ENCODE data around the gene CLDN20. TPM values are rescaled to one million over a fixed set of nuclear protein-coding genes. Genes with fewer than 3 reads are reported as not detected.

CLDN20 gene
- total RNA-seq, 3 donors from 2014 or later (not counting 1 experiment from before 2014, with no cell fraction given), result not detected

DNA sequence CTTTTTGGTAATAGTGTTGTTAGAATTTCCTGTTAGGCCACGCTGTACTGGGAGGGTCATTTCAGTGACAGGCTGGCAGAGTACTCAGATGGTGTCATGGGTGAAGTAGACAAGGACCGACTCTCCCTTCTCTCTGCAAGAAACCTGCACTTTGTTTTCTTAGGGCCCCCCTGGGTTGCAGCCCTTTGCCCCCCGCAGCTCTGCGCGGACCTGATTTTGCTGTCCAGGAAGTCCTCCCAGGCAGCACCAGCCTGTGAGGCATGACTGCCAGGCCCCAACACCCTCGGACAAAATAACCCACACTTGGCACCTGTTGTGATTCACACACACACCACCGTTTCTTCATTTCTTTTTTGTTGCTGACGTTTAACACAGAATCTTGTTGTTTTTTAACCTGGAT lies 21.8 kb upstream of the CLDN20 start:
- no peak for ATAC-seq
- intact Hi-C loops (cut with micrococcal nuclease), result no loop called here
- WGBS (ENCODE audit: insufficient coverage), result 92% methylated on average over 8 of the region's 8 CpGs

DNA sequence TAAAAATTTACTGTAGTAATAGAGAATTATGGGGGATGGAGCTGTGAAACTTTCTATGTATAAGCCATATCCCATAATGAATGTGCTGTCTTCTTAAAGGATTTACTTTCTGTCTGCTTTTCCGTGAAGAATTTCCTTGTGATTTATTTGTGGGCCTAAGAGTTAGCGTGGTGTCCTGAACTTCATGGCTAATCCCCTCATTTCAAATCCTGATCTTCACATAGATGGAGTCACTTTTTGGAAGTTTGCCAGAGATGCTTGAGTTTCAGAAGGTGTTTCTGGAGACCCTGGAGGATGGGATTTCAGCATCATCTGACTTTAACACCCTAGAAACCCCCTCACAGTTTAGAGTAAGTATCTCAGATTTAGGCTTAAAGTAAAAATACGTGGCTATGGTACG lies 19.4 kb upstream of the CLDN20 start:
- no peaks in the 10 kb centered on the region for H3K36me3 ChIP-seq (ENCODE audit: control insufficient read depth, insufficient read depth, low read length)
- no peaks in the 10 kb centered on the region for H3K9me3 ChIP-seq (ENCODE audit: control insufficient read depth, insufficient read depth, low read length)
- no peak overlapping the region for H3K27ac ChIP-seq (ENCODE audit: low read length)
- Mint-ChIP-seq H3K27ac (no peak overlapping the region), H3K4me3 (no peak overlapping the region), H3K4me1 (no peaks in the 10 kb centered on the region), H3K36me3 (no peaks in the 10 kb centered on the region), H3K27me3 (ENCODE audit: low read depth in 2 of 2) (peaks cover 7 to 11% of the 10 kb centered on the region in 2 donors), H3K9me3 (no peaks in the 10 kb centered on the region)
- WGBS (ENCODE audit: insufficient coverage), result 100% methylated on average over 3 of the region's 4 CpGs
- intact Hi-C loops (cut with micrococcal nuclease), result no loop called here
- no peaks in the 10 kb centered on the region for H3K4me1 ChIP-seq (ENCODE audit: control insufficient read depth, insufficient read depth, low read length)
- DNase-seq (no peak), ATAC-seq (no peak)
- no peak for TF ChIP-seq CTCF (IDR thresholded peaks at IDR 0.05)
- no peak overlapping the region for H3K4me3 ChIP-seq (ENCODE audit: low read length)
- H3K27me3 ChIP-seq (ENCODE audit: control insufficient read depth, insufficient read depth, low read length), result no peaks in the 10 kb centered on the region

More for the DNA sequence above, 21.8 kb upstream of the CLDN20 start:
- Mint-ChIP-seq H3K27me3 (ENCODE audit: low read depth in 2 of 2) (peaks cover 11 to 13% of the 10 kb centered on the region in 2 donors), H3K9me3 (no peaks in the 10 kb centered on the region), H3K36me3 (no peaks in the 10 kb centered on the region), H3K27ac (no peak overlapping the region), H3K4me1 (no peaks in the 10 kb centered on the region), H3K4me3 (no peak overlapping the region)
- H3K4me1 ChIP-seq (ENCODE audit: control insufficient read depth, insufficient read depth, low read length), result no peaks in the 10 kb centered on the region
- no peak for DNase-seq
- no peaks in the 10 kb centered on the region for H3K9me3 ChIP-seq (ENCODE audit: control insufficient read depth, insufficient read depth, low read length)
- no peak overlapping the region for H3K27ac ChIP-seq (ENCODE audit: low read length)
- no peak overlapping the region for H3K4me3 ChIP-seq (ENCODE audit: low read length)
- H3K36me3 ChIP-seq (ENCODE audit: control insufficient read depth, insufficient read depth, low read length), result no peaks in the 10 kb centered on the region
- no peaks in the 10 kb centered on the region for H3K27me3 ChIP-seq (ENCODE audit: control insufficient read depth, insufficient read depth, low read length)
- TF ChIP-seq CTCF (IDR thresholded peaks at IDR 0.05), result no peak

GRCh38 chr6:155245193-155245592 lies 18.6 kb upstream of the CLDN20 start:
- H3K4me3 ChIP-seq (ENCODE audit: low read length), result no peak overlapping the region
- H3K27ac ChIP-seq (ENCODE audit: low read length), result no peak overlapping the region
- no peak for ATAC-seq
- no peaks in the 10 kb centered on the region for H3K27me3 ChIP-seq (ENCODE audit: control insufficient read depth, insufficient read depth, low read length)
- TF ChIP-seq CTCF (IDR thresholded peaks at IDR 0.05), result no peak
- intact Hi-C loops (cut with micrococcal nuclease), result loop anchor here (5.0 kb wide), 1 partner anchor 318 kb away; no protein-coding TSS in a partner anchor
- no peaks in the 10 kb centered on the region for H3K4me1 ChIP-seq (ENCODE audit: control insufficient read depth, insufficient read depth, low read length)
- no peak overlapping the region for H3K27ac Mint-ChIP-seq
- no peaks in the 10 kb centered on the region for H3K4me1 Mint-ChIP-seq
- no peaks in the 10 kb centered on the region for H3K9me3 Mint-ChIP-seq
- no peaks in the 10 kb centered on the region for H3K9me3 ChIP-seq (ENCODE audit: control insufficient read depth, insufficient read depth, low read length)
- no peaks in the 10 kb centered on the region for H3K36me3 Mint-ChIP-seq
- 97% methylated on average over 7 of the region's 7 CpGs for WGBS (ENCODE audit: insufficient coverage)
- H3K27me3 Mint-ChIP-seq (ENCODE audit: low read depth in 2 of 2), result peaks cover 5% of the 10 kb centered on the region in 2 donors
- H3K36me3 ChIP-seq (ENCODE audit: control insufficient read depth, insufficient read depth, low read length), result no peaks in the 10 kb centered on the region
- H3K4me3 Mint-ChIP-seq, result no peak overlapping the region
- DNase-seq, result no peak

- no peak overlapping the region for H3K4me3 Mint-ChIP-seq
- H3K36me3 ChIP-seq (ENCODE audit: control insufficient read depth, insufficient read depth, low read length), result peaks cover 4% of the 10 kb centered on the region
- no peak for TF ChIP-seq CTCF (IDR thresholded peaks at IDR 0.05)
- H3K9me3 Mint-ChIP-seq, result no peaks in the 10 kb centered on the region
- peaks cover 0 to 3% of the 10 kb centered on the region in 2 donors for H3K27me3 Mint-ChIP-seq (ENCODE audit: low read depth in 2 of 2)
- H3K27ac ChIP-seq (ENCODE audit: low read length), result no peak overlapping the region
- WGBS (ENCODE audit: insufficient coverage), result 99% methylated on average over 3 of the region's 3 CpGs
- DNase-seq (no peak), ATAC-seq (no peak)
- intact Hi-C loops (cut with micrococcal nuclease), result loop anchor here (5.0 kb wide), 1 partner anchor 319 kb away; no protein-coding TSS in a partner anchor
- H3K4me3 ChIP-seq (ENCODE audit: low read length), result no peak overlapping the region
- H3K9me3 ChIP-seq (ENCODE audit: control insufficient read depth, insufficient read depth, low read length), result no peaks in the 10 kb centered on the region
- no peaks in the 10 kb centered on the region for H3K4me1 Mint-ChIP-seq
- no peaks in the 10 kb centered on the region for H3K4me1 ChIP-seq (ENCODE audit: control insufficient read depth, insufficient read depth, low read length)
- no peaks in the 10 kb centered on the region for H3K36me3 Mint-ChIP-seq
- no peak overlapping the region for H3K27ac Mint-ChIP-seq
- no peaks in the 10 kb centered on the region for H3K27me3 ChIP-seq (ENCODE audit: control insufficient read depth, insufficient read depth, low read length)
These were observed 18.0 kb upstream of the CLDN20 start for GRCh38 chr6:155245831-155246230.

Measured in natural killer cell (primary cell).